Measurements from ENCODE around the gene SCN10A. TPM values are rescaled to one million over a fixed set of nuclear protein-coding genes. Genes with fewer than 3 reads are reported as not detected.

SCN10A gene
- total and polyA plus RNA-seq, 9 of the 15 experiments (the other 6 are each of a cell fraction or from before 2014, with no cell fraction given): not detected

DNA sequence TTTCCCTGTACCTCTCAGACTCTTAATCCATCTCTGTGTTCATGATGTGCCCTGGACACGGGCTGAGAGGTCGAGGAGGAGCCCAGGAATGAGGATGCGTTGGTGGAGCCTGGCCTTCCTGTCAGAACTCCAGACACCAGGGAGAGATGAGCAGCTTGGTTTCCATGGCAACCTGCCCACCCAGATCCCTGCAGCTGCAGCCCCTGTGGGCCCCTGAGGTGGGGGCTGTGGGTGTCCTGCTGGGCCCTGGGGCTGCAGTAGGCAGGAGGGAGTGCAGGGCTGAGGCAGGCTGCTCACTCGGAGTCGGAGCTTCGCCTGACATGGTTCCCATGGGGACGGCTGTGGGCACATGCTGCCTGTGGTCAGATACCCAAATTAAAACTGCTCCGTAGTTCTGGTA lies 7.7 kb upstream of the SCN10A start:
- intact Hi-C loops (cut with micrococcal nuclease): no loop called here
- ChIA-PET POLR2A (no interaction called here), CTCF (ENCODE audit: low intra/inter-chr PET ratio) (no interaction called here)
- no peaks in the 10 kb centered on the region for H3K36me3 ChIP-seq (ENCODE audit: control insufficient read depth, insufficient read depth, low read length)
- ATAC-seq (no peak), FAIRE-seq (no peak), DNase-seq (ENCODE audit: extremely low read depth in 1 of 4, low spot score in 3 of 4) (no peak)
- 0 out of 4 replicates have a peak overlapping the region, but pooled peaks of 1 of the 2 experiments have one; percentile 8 for H3K9ac ChIP-seq (ENCODE audit: insufficient read depth in 1 of 2, low read depth in 2 of 2, low read length in 2 of 2)
- 2% methylated on average over 8 of the region's 8 CpGs for WGBS (ENCODE audit: insufficient coverage, low coverage, missing lambda C conversion rate)
- H3K4me1 ChIP-seq (replicated peaks in 1 of 2; ENCODE audit: control insufficient read depth in 2 of 2, insufficient read depth in 2 of 2, low read length in 2 of 2): no peaks in the 10 kb centered on the region
- no peak overlapping the region for H3K27ac ChIP-seq (ENCODE audit: extremely low read depth, low read depth, low read length)
- no peaks in the 10 kb centered on the region for H3K9me1 ChIP-seq (ENCODE audit: control insufficient read depth, insufficient read depth, low read length)
- H2AFZ ChIP-seq (ENCODE audit: low read depth, low read length): no peak overlapping the region
- H3K4me3 ChIP-seq: no peak overlapping the region
- H3K27me3 ChIP-seq (ENCODE audit: control insufficient read depth in 2 of 2, insufficient read depth in 2 of 2, low read length in 2 of 2): peaks cover 0 to 5% of the 10 kb centered on the region in 2 experiments; a peak in 3 of 5 replicates
- no peak overlapping the region for H3K4me2 ChIP-seq (ENCODE audit: insufficient read depth, low read length)
- TF ChIP-seq, protein P1, sequence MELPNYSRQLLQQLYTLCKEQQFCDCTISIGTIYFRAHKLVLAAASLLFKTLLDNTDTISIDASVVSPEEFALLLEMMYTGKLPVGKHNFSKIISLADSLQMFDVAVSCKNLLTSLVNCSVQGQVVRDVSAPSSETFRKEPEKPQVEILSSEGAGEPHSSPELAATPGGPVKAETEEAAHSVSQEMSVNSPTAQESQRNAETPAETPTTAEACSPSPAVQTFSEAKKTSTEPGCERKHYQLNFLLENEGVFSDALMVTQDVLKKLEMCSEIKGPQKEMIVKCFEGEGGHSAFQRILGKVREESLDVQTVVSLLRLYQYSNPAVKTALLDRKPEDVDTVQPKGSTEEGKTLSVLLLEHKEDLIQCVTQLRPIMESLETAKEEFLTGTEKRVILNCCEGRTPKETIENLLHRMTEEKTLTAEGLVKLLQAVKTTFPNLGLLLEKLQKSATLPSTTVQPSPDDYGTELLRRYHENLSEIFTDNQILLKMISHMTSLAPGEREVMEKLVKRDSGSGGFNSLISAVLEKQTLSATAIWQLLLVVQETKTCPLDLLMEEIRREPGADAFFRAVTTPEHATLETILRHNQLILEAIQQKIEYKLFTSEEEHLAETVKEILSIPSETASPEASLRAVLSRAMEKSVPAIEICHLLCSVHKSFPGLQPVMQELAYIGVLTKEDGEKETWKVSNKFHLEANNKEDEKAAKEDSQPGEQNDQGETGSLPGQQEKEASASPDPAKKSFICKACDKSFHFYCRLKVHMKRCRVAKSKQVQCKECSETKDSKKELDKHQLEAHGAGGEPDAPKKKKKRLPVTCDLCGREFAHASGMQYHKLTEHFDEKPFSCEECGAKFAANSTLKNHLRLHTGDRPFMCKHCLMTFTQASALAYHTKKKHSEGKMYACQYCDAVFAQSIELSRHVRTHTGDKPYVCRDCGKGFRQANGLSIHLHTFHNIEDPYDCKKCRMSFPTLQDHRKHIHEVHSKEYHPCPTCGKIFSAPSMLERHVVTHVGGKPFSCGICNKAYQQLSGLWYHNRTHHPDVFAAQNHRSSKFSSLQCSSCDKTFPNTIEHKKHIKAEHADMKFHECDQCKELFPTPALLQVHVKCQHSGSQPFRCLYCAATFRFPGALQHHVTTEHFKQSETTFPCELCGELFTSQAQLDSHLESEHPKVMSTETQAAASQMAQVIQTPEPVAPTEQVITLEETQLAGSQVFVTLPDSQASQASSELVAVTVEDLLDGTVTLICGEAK (IDR thresholded peaks at IDR 0.05): no peak
- TF ChIP-seq, protein P1 (CRISPR knock-in tag; IDR thresholded peaks at IDR 0.05): no peak
- peak; percentile 73 for TF ChIP-seq RFX1 (IDR thresholded peaks at IDR 0.05)
- no peak for TF ChIP-seq ZSCAN29 (IDR thresholded peaks at IDR 0.05)
- TF ChIP-seq SMARCE1 (IDR thresholded peaks at IDR 0.05): no peak
- in situ Hi-C loops (cut with MboI): no loop called here
- no peaks in the 10 kb centered on the region for H3K79me2 ChIP-seq (ENCODE audit: control insufficient read depth, insufficient read depth, low read length)
- no TSS peak for BruUV-seq (replicated peaks)
- no peaks in the 10 kb centered on the region; the same call in 1 of the 2 replicates for H4K20me1 ChIP-seq (replicated peaks; ENCODE audit: control insufficient read depth, insufficient read depth, low read length)
- no peaks in the 10 kb centered on the region for H3K9me3 ChIP-seq (replicated peaks; ENCODE audit: control insufficient read depth, insufficient read depth, low read depth, low read length)
